ENCODE measurements around the gene PEAK3. TPM values are rescaled to one million over a fixed set of nuclear protein-coding genes. Genes with fewer than 3 reads are reported as not detected.

Gene PEAK3
- total and polyA plus RNA-seq, 10 of the 15 experiments (the other 5 are each of a cell fraction or from before 2014, with no cell fraction given): 0.03 to 0.10 (median 0.05) TPM; not detected in 7

DNA sequence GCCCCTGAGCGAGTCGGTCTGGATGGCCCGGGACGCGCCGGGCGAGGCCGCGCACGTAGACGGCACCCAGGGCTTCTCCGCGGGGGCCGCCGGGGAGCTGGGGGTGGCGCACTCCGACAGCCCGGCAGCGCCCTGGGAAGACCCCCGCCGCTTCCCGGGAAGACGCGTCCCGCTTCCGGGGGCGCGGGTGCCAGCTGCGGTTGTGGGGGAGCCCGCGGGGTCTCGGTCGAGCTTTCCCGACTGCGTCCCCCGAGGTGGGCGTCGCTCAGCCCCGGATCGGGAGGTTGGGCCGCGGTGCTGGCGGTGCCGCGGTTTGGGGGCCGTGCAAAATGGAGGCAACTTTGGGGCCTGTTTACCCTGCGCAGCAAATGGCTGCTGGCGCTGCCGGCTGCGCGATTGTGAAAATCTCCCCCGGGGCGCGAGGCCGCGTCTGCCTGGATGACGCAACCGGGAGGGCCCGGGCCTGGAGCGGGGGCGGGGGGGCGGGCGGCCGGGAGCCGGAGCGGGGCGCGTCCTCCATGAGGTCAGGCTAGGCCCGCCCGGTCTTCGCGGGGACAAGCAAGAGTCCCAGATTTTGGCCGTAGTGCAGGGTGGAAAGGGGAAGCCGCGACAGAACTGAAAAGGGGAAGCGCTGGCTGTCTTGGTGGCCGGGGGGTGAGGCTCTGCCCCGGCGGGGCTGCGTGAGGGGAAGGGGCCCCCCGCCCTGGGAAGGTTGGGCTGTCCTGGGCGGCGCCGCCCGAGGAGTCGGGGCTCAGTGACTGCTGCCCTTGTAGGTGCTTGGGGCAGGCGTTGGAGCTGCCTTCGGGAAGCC, 11.3 kb downstream of the PEAK3 start (continued):
- TF ChIP-seq, protein P1, sequence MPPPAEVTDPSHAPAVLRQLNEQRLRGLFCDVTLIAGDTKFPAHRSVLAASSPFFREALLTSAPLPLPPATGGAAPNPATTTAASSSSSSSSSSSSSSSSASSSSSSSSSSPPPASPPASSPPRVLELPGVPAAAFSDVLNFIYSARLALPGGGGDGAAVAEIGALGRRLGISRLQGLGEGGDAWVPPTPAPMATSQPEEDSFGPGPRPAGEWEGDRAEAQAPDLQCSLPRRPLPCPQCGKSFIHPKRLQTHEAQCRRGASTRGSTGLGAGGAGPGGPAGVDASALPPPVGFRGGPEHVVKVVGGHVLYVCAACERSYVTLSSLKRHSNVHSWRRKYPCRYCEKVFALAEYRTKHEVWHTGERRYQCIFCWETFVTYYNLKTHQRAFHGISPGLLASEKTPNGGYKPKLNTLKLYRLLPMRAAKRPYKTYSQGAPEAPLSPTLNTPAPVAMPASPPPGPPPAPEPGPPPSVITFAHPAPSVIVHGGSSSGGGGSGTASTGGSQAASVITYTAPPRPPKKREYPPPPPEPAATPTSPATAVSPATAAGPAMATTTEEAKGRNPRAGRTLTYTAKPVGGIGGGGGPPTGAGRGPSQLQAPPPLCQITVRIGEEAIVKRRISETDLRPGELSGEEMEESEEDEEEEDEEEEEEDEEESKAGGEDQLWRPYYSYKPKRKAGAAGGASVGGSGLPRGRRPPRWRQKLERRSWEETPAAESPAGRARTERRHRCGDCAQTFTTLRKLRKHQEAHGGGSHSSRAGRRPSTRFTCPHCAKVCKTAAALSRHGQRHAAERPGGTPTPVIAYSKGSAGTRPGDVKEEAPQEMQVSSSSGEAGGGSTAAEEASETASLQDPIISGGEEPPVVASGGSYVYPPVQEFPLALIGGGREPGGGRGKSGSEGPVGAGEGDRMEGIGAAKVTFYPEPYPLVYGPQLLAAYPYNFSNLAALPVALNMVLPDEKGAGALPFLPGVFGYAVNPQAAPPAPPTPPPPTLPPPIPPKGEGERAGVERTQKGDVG (CRISPR knock-in tag; IDR thresholded peaks at IDR 0.05): 0 out of 2 replicates have a peak, but pooled peaks have one; percentile 56
- TF ChIP-seq, protein P2, sequence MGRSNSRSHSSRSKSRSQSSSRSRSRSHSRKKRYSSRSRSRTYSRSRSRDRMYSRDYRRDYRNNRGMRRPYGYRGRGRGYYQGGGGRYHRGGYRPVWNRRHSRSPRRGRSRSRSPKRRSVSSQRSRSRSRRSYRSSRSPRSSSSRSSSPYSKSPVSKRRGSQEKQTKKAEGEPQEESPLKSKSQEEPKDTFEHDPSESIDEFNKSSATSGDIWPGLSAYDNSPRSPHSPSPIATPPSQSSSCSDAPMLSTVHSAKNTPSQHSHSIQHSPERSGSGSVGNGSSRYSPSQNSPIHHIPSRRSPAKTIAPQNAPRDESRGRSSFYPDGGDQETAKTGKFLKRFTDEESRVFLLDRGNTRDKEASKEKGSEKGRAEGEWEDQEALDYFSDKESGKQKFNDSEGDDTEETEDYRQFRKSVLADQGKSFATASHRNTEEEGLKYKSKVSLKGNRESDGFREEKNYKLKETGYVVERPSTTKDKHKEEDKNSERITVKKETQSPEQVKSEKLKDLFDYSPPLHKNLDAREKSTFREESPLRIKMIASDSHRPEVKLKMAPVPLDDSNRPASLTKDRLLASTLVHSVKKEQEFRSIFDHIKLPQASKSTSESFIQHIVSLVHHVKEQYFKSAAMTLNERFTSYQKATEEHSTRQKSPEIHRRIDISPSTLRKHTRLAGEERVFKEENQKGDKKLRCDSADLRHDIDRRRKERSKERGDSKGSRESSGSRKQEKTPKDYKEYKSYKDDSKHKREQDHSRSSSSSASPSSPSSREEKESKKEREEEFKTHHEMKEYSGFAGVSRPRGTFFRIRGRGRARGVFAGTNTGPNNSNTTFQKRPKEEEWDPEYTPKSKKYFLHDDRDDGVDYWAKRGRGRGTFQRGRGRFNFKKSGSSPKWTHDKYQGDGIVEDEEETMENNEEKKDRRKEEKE (IDR thresholded peaks at IDR 0.05): no peak
- TF ChIP-seq, protein P3, sequence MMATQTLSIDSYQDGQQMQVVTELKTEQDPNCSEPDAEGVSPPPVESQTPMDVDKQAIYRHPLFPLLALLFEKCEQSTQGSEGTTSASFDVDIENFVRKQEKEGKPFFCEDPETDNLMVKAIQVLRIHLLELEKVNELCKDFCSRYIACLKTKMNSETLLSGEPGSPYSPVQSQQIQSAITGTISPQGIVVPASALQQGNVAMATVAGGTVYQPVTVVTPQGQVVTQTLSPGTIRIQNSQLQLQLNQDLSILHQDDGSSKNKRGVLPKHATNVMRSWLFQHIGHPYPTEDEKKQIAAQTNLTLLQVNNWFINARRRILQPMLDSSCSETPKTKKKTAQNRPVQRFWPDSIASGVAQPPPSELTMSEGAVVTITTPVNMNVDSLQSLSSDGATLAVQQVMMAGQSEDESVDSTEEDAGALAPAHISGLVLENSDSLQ (IDR thresholded peaks at IDR 0.05): no peak
- no peak for TF ChIP-seq POU2F2 (IDR thresholded peaks at IDR 0.05; ENCODE audit: borderline replicate concordance, low read depth, low read length)
- no peak for TF ChIP-seq SP1 (IDR thresholded peaks at IDR 0.05; ENCODE audit: low read depth, low read length)
- TF ChIP-seq TAF1 (IDR thresholded peaks at IDR 0.05; ENCODE audit: borderline replicate concordance, low read depth, low read length): peak; percentile 68
- no peak for TF ChIP-seq SUZ12 (IDR thresholded peaks at IDR 0.05; ENCODE audit: unreplicated experiment)
- TF ChIP-seq DPF2 (IDR thresholded peaks at IDR 0.05): peak; percentile 42
- TF ChIP-seq STAT1 (conservative IDR thresholded peaks at IDR 0.05): no peak
- TF ChIP-seq, protein P4, sequence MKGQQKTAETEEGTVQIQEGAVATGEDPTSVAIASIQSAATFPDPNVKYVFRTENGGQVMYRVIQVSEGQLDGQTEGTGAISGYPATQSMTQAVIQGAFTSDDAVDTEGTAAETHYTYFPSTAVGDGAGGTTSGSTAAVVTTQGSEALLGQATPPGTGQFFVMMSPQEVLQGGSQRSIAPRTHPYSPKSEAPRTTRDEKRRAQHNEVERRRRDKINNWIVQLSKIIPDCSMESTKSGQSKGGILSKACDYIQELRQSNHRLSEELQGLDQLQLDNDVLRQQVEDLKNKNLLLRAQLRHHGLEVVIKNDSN (IDR thresholded peaks at IDR 0.05; ENCODE audit: borderline replicate concordance, extremely low read length, insufficient read depth, low read depth, low read length): no peak
- no peak for TF ChIP-seq HDAC6 (IDR thresholded peaks at IDR 0.05; ENCODE audit: unreplicated experiment)
- no peak for TF ChIP-seq WRNIP1 (IDR thresholded peaks at IDR 0.05; ENCODE audit: borderline replicate concordance, low read depth, low read length)
- peak; percentile 92; the same call in 1 of the 2 replicates for TF ChIP-seq BACH1 (IDR thresholded peaks at IDR 0.05; ENCODE audit: borderline replicate concordance)
- TF ChIP-seq MTA3 (IDR thresholded peaks at IDR 0.05; ENCODE audit: borderline replicate concordance, low read length): no peak
- TF ChIP-seq CBFB (IDR thresholded peaks at IDR 0.05; ENCODE audit: low read depth): no peak
- 0 out of 4 replicates have a peak, but pooled peaks of 1 of the 2 experiments have one; percentile 16 for TF ChIP-seq IKZF2 (IDR thresholded peaks at IDR 0.05)
- TF ChIP-seq EGR1 (IDR thresholded peaks at IDR 0.05; ENCODE audit: borderline replicate concordance in 1 of 2, low read depth in 2 of 2, low read length in 2 of 2): peak in 1 of 2 experiments; percentile 80; a peak in 2 of 3 replicates
- peak; percentile 31 for TF ChIP-seq CREB1 (IDR thresholded peaks at IDR 0.05; ENCODE audit: low read depth)
